NCI-H1694 (cell line): ENCODE data around the gene CNN2.

ENCODE experiments used
- DNase-seq: peaks from one replicate; lab custom pipeline; 2025; lab: John Stamatoyannopoulos, UW

Gene CNN2

GRCh38 chr19:1081301-1082164 lies 55.1 kb downstream of the CNN2 start:
- no peak for DNase-seq

- DNase-seq: no peak
These were observed 55.9 kb downstream of the CNN2 start for GRCh38 chr19:1082165-1082927.

DNA sequence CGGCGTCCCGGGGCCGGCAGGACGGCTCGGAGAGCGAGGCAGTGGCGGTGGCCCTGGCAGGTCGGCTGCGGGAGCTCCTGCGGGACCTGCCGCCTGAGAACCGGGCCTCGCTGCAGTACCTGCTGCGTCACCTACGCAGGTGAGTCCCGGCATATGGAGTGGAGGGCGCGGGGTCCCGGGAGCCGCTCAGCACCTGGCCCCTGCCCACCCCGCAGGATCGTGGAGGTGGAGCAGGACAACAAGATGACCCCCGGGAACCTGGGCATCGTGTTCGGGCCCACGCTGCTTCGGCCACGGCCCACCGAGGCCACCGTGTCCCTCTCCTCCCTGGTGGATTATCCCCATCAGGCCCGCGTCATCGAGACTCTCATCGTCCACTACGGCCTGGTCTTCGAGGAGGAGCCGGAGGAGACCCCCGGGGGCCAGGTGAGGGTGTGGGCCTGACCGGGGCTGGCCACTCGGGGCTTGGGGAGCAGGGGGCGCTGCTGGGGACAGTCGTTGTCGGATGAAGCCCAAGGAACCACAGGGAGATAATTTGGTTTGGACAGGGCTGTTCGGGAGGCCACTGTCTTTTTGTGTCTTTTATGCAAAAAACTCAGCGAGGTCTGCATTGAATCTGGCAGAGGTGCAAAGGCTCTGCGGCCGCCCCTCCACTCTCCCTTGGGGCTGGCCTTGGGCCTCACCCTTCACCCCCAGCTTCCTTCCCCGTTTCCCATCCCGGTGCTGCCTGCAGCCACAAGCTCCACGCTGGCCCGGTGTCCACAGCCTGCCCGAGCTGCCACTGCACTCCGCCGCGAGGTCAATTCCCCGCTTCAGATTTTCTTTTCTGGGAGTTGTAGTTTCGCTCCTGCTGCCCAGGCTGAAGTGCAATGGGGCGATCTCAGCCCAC lies 56.8 kb downstream of the CNN2 start:
- no peak for DNase-seq

DNA sequence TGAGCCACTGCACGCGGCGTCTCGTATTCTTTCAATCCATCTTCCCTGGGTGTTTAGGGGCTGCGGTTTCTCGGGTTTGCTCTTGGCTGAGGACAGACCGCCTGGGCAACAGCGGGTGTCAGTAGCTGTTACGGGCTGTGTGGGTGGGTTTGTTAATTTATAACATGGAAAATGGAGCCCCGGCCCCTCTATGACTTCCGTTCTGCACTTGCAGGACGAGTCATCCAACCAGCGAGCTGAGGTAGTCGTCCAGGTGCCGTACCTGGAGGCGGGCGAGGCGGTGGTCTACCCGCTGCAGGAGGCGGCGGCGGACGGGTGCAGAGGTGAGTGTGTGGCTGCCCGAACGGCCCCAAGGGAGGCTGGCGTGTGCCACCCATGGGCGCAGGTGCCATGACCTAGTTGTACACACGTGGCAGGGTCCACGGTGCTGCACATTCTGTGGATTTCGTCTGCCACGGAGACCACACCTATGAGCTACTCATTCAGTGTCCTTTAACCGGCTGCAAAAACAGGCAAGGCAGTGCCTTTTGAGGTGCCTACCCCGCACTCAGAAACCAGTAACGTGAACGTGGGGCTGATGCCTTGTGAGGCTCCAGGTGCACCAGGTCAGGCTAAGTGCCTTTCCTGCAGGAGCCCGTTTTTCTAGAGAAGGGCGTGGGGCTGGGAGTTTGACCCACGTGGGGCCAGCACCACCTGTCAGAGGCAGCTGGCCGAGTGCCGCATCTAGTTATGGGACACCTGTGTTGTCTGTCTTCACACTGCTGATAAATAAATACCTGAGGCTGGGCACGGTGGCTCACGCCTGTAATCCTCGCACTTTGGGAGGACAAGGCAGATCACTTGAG lies 57.8 kb downstream of the CNN2 start:
- DNase-seq: no peak

DNA sequence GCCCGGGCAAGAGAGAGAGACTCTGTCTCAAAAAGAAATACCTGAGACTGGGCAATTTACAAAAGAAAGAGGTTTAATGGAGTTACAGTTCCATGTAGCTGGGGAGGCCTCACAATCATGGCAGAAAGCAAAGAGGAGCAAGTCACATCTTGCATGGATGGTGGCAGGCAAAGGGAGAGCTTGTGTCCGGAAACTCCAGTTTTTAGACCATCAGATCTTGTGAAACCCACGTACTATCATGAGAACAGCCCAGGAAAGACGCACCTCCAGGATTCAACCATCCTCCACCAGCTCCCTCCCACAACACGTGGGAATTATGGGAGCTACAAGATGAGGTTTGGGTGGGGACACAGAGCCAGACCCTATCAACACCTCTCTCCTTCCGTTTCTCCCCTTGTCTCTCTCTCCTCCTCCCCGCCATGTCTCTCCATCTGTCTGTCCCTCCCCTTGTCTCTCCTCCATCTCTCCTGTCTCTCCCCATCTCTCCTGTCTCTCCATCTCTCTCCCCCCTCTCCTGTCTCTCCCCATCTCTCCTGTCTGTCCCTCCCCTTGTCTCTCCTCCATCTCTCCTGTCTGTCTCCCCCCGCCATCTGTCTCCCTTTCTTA lies 58.7 kb downstream of the CNN2 start:
- DNase-seq: no peak

- no peak for DNase-seq
These were observed 59.5 kb downstream of the CNN2 start for GRCh38 chr19:1085676-1086442.

GRCh38 chr19:1086613-1087012 lies 60.2 kb downstream of the CNN2 start:
- DNase-seq: no peak

GRCh38 chr19:1087813-1088415 lies 61.5 kb downstream of the CNN2 start:
- no peak for DNase-seq

GRCh38 chr19:1088416-1089010 lies 62.1 kb downstream of the CNN2 start:
- DNase-seq: no peak
